Inflammatory macrophage treated with lipopolysaccharide for 4 hours (primary cell): ENCODE measurements around the gene THADA.

Experiments used
- DNase-seq: peaks from one replicate; pipeline ENCODE4 v3.0.0-alpha.2; 2020

THADA gene

DNA sequence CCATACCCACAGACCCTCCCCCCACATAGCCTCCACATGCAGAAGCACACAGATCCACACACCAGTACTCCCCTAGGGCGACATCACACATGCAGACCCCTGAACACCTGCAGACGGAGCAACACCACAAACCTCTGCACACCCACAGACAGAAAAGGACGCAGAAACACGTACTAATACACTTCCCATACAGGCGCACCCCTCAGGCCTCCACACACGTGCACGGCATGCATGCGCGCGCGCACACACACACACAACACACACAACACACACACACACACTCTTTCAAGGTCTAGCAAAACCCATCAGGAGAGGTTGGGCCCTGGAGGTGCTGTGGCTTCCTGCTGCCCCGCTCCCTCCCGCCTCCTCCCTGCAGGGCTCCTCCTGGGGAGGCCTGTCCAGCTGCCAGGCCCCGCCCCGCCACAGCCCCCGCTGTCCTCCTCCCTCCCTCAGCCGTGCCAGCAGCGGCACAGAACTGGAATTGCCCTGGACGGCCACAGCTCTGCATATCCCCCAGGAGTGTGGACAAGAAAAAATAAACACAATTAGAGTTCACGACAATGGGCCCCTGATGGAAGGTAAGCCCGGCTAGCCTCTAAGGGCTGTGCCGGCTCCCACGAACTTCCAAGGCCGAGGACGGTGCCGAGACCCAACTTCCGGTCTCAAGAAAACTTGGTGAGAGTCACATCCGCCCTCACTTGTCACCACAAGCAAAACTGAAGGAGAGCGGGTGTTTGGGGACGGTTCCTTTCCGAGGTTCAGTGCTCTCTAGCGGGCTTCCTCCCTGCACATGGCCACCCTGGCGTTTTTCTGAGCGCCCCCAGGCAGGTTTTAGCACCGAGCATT lies 376.2 kb downstream of the THADA start:
- peak; percentile 87 for DNase-seq

GRCh38 chr2:43218702-43219382 lies 377.0 kb downstream of the THADA start:
- DNase-seq, result peak; percentile 56

- DNase-seq, result no peak
These were observed 377.6 kb downstream of the THADA start for GRCh38 chr2:43218155-43218701.

DNA sequence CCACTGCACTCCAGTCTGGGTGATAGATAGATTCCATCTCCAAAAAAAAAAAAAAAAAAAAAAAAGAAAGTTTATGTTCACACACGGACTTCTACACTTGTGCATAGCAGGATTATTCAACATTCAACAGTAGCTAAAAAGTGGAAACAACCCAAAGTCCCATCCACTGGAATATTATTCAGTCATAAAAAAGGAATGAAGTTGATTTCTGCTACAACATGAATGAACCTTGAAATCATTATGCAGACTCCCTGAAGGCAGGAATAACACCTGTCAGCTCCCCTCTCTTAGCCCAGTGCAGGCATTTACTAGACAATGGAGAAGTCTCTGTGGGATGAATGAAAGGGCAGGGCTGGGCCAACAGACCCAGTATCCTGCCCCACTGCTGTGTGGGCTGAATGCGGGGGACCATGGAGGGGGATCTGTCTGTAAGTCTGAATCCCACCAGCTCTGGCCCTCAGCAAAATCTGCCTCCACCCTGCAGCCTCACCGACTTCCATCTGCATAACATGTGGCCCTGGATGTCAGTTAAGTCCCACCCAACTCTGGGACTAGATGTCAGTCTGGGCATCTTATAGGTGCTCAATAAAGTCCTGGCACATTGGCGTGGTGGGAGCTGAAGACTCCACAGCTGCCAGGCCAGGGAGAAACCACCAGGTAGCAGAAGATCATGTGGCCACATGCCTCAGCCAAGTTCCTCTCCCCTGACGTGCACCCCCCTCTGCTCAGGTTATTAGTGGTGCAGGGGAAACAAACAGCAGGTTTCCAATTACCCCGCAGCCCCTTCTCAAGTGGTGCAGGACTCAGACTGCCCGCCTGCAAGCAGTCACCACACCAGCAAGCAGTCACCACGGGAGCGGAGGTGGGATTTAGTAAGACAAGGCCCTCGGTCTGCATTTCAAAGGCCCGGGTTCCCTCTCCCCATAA lies 378.3 kb downstream of the THADA start:
- DNase-seq, result no peak

DNA sequence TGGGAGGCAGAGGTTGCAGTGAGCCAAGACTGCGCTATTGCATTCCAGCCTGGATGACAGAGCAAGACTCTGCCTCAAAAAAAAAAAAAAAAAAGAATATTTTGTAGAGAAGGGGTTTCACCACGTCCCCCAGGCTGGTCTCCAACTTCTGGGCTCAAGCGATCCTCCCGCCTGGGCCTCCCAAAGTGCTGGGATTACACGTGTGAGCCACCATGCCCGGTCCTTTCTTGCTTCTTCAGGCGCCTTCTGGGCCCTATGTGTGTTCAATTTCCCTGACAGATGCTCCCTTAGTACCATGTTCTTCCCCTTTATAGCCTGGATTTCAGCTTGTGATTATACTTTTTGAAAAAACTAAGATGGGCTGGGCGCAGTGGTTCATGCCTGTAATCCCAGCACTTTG lies 379.2 kb downstream of the THADA start:
- no peak for DNase-seq

- DNase-seq, result no peak
These were observed 380.1 kb downstream of the THADA start for GRCh38 chr2:43215673-43216255.

DNA sequence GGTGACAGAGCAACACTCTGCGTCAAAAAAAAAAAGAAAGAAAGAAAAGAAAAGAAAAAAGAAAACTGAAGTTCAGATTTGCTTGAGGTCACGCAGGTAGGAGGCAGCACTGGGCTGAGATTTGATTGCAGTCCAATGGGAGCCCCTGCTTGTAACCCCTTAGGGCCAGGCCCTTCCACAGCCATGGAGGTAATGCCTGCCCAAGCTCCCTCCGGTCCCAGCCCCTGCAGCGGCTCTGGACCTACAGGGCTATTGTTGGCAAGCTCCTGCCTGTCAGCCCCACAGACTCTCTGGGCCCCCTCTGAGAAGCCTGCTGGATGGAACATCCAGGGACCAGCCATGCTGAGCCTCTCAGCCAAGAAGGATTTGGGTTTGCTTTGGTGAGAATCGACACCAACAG lies 381.6 kb downstream of the THADA start:
- no peak for DNase-seq

DNA sequence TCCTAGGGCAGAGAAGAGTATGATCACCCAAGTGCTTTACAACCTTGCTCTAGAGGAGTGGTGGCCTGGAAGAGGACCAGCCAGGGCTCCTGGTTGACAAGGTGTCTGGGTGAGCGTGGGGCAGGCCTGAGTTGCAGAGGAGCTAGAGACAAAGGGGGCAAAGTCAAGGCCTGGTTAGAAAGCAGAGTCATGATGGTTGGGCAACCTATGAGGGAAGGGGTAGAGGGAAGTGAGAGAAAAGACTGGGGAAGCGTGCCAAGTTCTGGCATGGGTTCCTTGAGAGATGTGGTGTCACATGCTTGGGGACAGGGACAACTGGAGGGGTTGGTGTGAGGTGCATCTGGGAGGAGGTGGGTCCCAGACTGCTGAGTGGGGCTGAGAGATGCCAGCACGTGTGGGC lies 382.9 kb downstream of the THADA start:
- DNase-seq, result peak; percentile 94

GRCh38 chr2:43212216-43212835 lies 383.5 kb downstream of the THADA start:
- peak; percentile 30 for DNase-seq

- DNase-seq, result peak; percentile 88
These were observed 385.2 kb downstream of the THADA start for GRCh38 chr2:43210467-43211303.

GRCh38 chr2:43210125-43210466 lies 385.7 kb downstream of the THADA start:
- no peak for DNase-seq

- DNase-seq, result no peak
These were observed 386.6 kb downstream of the THADA start for GRCh38 chr2:43209204-43209717.

GRCh38 chr2:43207553-43208300 lies 388.1 kb downstream of the THADA start:
- DNase-seq, result no peak

- no peak for DNase-seq
These were observed 389.2 kb downstream of the THADA start for GRCh38 chr2:43206602-43207001.

DNA sequence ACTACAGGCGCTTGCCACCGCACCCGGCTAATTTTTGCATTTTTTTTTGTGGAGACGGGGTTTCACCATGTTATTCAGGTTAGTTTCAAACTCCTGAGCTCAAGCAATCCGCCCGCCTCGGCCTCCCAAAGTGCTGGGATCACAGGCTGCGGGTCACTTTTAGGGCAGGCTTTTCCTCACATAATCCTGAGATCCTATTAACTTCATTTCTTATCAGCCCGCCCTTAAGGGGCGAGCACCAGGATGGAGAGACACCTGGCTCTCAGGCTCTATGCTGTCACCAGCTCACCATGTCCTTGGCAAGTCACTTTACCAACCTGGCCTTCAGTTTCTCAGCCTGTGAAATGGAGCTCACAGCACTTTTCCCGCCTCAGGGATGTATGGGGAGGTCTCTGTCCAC lies 392.5 kb downstream of the THADA start:
- no peak for DNase-seq

GRCh38 chr2:43202289-43202688 lies 393.5 kb downstream of the THADA start:
- no peak for DNase-seq

- no peak for DNase-seq
These were observed 394.3 kb downstream of the THADA start for GRCh38 chr2:43201497-43201896.

- DNase-seq, result no peak
These were observed 394.8 kb downstream of the THADA start for GRCh38 chr2:43201016-43201415.

DNA sequence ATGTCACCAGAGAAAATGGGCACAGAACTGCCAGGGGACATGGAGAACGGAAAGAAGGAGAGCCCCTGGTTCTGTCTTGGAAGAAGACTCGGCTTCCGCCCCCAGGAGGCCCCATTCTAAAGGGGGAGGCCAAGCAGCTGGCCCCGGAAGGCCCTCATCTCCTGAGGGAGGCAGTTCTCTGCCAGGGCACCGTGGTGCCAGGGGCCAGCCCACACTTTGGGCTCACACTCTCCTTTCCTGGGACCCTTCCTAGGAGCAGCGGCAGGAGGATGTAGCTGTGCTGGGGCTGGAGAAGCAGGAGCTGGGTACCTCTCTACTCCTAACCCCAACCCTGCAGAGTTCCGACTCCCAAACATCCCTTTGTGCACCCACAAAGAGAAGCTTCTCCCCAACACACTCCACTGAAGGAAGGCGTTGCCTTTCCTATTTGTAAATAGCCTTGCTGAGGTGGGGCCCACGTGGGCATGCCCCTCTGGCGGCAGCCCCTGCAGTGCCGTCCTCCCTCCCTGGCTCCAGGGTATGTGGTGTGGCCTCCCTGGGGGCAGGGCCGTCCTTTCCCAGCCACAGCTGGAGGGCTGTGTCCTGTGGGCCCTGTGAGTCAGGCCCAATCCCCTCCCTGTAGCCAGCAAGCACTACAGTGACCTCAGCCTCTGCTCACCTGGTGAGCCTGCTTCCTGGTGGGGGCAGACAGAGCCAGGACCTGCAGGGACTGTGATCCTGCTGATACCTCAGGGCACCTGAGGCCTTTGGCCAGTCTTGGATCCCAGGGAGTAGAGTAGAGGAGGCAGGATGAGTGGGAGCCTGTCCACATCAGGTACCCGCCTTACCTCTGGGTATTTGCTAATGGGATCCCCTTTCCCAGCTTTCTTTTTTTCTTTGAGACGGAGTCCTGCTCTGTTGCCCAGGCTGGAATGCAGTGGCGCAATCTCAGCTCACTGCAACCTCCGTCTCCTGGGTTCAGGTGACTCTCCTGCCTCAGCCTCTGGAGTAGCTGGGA lies 396.0 kb downstream of the THADA start:
- DNase-seq, result no peak
